Inferior parietal cortex (tissue), 1 donor: Measurements from ENCODE around the gene CR1L.
"Not testable (repeated sequence)": the region's sequence is repeated elsewhere in the genome, so short reads cannot be mapped to it uniquely, and the experiment has no call there.

Source experiments
- DNase-seq: peaks from one replicate; pipeline ENCODE4 v3.0.0-alpha.2; 2016; ENCODE audit errors: extremely low spot score

CR1L gene

GRCh38 chr1:207745285-207745684, 100.4 kb downstream of the CR1L start:
- DNase-seq = no peak

GRCh38 chr1:207745839-207746767, 101.2 kb downstream of the CR1L start:
- peak; percentile 25 for DNase-seq

DNA sequence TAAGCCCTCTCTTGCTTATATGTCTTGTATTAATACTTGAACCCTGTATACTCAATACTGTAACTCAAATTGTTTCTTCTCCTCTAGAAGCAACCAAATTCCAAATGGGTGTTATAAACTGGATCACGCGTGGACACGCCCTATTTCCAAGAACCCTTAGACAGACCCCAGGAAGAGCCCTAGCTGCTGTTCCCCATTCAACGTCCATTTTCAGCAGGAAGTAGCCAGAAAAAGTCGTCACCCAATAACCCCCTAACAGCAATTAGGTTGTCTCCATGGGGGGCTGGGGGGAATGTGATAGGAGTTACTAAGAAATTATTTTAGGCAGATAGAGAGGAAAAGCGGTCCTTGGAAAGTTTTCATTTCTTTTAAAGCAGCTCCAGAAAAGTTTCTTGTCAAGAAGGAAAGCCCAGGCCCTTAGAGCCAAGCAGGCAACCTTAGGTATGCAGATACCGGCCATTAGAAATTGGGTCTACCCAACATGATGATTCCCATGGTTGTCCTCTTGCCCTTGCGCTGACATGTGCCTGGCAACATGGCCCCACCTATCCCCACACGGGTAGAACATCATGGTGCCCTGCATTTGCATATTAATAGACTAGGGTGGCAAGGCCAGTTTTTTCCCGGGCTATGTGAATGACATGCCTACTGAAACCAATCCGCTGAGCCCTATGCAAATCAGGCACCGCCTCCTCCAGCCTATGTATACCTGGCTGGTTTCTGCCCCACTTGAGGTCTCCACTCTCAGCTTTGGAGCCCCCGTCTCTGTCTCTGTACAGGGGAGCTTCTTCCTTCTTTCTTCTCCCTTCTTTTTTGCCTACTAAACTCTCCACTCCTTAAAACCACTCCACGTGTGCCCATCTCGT, 102.9 kb downstream of the CR1L start:
- DNase-seq = no peak

DNA sequence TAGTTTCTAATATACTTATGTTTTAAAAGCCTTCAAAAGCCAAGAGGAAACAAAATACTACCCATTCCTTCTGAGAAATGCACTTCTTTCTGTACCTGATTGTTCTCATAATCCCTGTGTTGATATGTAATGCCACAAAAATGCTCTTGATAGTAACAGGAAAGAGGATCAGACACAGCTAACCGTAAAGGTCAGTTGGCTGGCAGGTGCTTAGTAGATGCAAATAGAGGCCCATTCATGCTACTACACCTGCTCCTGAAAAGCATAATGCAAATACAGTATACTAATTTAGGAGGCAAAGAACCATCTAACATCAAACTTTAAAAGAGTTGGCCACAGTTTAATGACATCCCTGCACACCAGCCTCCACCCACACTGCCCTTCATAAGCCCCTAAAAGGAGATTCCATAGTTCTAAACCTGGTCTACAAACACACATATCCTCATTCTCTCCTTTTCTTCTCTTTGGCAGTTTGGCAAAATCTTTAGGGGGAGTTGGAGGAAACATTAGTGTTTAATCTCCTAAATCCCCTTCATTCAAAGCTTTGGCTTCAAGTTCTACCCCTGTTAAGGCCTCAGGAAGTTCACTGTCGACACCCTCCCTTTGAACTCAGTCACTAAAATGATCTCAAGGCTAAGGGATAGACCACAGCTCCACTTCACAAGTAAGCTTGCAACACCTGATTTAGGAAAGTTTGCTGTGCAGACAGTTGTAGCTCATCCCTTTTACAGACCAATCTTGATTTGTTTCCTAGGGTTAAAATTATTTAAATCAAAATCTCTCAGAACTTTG, 104.0 kb downstream of the CR1L start:
- DNase-seq = no peak

DNA sequence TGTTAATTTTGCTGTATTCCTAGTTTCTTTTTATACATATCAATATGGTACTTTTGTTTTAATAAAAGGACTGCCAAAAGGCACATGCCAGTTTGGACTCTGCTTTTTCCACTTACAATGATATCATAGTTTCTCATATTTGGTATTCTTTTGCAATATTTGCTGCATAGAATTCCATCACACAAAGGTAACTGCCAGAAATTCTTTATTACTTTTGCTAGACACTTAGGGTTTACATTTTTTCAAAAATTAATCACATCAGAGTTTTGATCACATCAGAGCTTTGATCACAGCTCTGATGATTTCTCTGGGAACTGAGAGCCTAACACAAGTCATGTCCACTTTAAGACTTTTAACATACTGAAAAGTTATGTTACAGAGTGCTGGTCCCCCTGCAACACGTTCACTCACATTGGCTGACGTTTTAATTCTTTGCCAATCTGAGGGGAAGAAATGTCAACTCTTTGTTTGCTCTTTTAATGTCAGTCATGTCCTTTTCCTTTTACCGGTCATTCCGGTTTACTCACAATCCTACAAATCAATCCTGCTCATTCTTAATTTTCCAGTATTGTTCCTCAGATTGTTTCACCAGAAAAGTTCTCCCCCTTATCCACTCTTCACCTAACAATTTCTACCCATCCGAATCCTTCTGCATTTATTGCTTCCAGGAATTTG, 105.8 kb downstream of the CR1L start:
- no peak for DNase-seq

DNA sequence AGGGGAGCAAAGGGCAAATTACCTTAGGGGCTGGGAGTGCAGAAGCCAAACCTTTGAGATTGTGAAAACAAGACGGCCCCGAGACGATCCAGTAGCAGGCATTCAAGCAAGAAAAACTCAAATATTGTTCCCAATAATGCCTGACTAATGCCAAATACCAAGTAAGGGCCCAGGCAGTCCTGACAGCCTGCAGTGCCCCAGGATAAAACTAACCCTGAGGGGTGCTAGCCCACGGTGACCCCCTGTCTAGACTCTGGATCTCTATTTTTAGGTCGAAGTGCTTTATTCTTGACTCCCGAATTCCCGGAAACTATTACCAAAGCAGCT, 106.5 kb downstream of the CR1L start:
- not testable (repeated sequence) for DNase-seq

DNA sequence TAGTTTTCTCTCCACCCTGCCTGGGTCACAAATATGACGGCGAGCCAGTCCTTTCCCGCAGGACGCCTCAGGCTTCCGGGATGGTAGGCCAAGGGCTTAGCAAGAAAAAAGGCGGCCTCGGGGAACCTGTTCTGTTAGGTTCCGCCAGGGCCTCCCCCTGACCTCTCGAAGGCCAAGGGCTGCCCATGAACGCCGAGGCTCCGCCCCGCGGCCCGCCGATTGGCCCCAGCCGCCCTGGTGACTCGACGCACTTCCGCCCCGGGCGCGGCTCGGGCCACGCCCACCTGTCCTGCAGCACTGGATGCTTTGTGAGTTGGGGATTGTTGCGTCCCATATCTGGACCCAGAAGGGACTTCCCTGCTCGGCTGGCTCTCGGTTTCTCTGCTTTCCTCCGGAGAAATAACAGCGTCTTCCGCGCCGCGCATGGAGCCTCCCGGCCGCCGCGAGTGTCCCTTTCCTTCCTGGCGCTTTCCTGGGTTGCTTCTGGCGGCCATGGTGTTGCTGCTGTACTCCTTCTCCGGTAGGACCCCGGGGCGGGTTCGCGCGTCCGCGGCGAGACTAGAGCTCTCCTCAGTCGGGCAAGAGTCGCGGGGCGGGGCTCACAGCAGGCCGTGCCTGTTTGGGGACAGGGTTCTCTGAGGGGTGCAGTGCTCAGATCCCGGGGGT, 107.0 kb downstream of the CR1L start, which contains the start of gene CD46:
Gene CD46, plus strand, starts transcription at position 265 of the 666 bp plus-strand sequence. Its CDS starts 159 bp downstream, at position 424.
- peak; percentile 98 for DNase-seq

DNA sequence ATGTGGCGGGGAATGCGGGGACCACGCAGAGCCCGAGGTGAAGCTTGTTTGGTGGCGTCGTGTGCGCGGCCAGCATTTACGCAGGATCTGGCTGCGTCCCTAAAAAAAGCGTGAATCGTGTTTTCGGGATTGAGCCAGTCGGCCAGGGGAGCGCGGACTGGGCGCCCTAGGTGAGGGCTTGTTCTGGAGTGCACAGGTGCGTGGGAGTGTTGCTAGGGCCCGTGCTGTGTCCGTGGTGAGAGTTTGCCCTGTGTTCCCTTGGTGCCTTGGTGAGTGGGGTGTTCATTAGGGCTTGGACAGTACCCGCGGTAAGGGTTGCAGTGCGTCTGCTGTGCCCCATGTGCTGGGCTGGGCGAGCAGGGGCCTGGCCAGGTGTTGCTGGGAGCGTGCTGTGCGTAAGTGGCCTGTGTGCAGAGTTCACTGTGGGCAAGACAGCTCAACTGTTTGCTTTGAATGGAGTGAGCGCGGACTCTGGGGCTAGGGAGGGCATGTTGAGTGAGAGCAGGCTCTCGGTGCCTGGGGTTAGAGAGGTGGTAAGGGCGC, 107.6 kb downstream of the CR1L start:
- no peak for DNase-seq

- DNase-seq = no peak
Observed at GRCh38 chr1:207753611-207754010, 108.7 kb downstream of the CR1L start.

GRCh38 chr1:207754011-207754410, 109.1 kb downstream of the CR1L start:
- no peak for DNase-seq

GRCh38 chr1:207754974-207755700, 110.2 kb downstream of the CR1L start:
- DNase-seq = no peak

GRCh38 chr1:207755846-207756693, 111.1 kb downstream of the CR1L start:
- no peak for DNase-seq

DNA sequence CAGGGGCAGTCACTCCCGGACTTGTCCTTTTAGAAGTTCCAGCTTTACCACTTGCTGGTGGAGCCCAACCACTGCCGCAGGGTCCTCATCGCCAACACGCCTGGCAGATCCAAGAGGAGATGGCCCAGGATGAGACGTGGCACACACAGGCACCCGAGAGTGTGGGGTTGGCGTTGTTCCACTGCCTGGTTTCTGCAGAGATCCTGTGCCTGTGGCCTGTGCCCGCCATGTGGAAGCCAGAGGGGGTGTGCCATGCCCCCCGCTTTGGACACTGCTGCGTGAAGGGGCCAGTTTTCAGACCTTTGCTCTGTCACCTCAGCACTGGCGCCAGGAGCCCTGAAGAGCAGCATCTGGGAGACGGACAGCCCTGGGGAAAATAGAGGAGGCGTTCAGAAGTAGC, 117.7 kb downstream of the CR1L start:
- DNase-seq = no peak

GRCh38 chr1:207763091-207763490, 118.2 kb downstream of the CR1L start:
- DNase-seq = no peak

DNA sequence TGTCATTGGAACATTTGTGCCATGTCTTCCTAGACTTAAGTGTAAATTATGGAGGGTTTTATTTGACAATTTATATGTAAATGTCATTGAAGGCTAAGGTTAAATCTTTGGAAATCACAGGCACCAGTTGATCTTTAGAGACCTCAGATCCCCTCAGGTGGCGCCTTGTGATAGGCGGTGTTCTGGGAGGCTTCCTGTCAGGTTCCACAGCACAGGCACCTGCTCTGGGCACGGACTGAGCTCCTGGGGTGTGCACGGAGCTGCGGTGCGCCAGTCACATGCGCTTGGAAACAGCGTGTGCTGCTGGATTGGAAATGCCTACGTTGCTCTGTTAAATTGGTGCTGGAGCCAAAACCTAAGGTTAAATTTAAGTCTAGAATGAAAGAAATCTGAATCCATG, 119.0 kb downstream of the CR1L start:
- no peak for DNase-seq

DNA sequence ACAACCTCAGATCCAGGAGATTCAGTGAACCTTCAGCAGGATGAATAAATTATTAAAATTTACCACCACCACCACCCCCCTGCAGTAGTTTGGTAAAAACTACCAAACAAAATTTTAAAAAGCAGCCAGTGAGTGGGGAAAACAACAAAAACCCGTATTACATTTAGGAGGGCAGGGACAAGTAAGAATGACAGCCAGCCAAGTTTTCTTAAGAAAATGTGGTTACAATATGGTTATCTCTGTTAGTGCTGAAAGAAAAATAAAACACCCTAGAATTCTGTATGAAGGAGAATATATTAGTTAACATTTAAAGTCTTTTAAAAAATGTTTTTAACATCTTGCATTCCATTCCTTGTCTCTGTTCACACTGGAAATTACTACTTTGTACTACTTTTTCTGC, 121.6 kb downstream of the CR1L start:
- DNase-seq = no peak

DNA sequence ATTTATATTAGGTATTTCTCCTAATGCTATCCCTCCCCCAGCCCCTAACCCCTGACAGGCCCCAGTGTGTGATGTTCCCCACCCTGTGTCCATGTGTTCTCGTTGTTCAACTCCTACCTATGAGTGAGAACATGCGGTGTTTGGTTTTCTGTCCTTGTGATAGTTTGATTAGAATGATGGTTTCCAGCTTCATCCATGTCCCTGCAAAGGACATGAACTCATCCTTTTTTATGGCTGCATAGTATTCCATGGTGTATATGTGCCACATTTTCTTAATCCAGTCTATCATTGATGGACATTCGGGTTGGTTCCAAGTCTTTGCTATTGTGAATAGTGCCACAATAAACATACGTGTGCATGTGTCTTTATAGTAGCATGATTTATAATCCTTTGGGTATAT, 125.6 kb downstream of the CR1L start:
- DNase-seq = not testable (repeated sequence)
